GM12874 (cell line): Measurements from ENCODE around the gene SPDYC.

Source experiments
- CTCF ChIP-seq: IDR thresholded peaks from 2 replicates; pipeline ENCODE4 v1.5.1; 2011; ENCODE audit warnings: low read depth, mild to moderate bottlenecking, control low read depth, low read length, moderate library complexity; ENCODE audit not compliant: insufficient read depth

SPDYC gene

GRCh38 chr11:65131895-65132237, 38.2 kb upstream of the SPDYC start:
- TF ChIP-seq CTCF, result no peak

- no peak for TF ChIP-seq CTCF
Observed at GRCh38 chr11:65132238-65132987, 37.6 kb upstream of the SPDYC start.

GRCh38 chr11:65132988-65133700, 36.9 kb upstream of the SPDYC start:
- TF ChIP-seq CTCF, result no peak

- no peak for TF ChIP-seq CTCF
Observed at GRCh38 chr11:65133724-65134123, 36.3 kb upstream of the SPDYC start.

- no peak for TF ChIP-seq CTCF
Observed at GRCh38 chr11:65134240-65134951, 35.6 kb upstream of the SPDYC start, which contains the start of gene SYVN1. SYVN1 (minus strand) TSS chr11:65134519; CDS start chr11:65133601, 918 bp downstream.

GRCh38 chr11:65134952-65135632, 34.9 kb upstream of the SPDYC start:
- no peak for TF ChIP-seq CTCF

GRCh38 chr11:65135633-65136145, 34.3 kb upstream of the SPDYC start:
- TF ChIP-seq CTCF, result no peak
